Embryonic facial prominence (tissue), 1 donor: ENCODE measurements around the gene KBTBD2.
"Not testable (repeated sequence)": the region's sequence is repeated elsewhere in the genome, so short reads cannot be mapped to it uniquely, and the experiment has no call there.

Source experiments
- DNase-seq: peaks from one replicate; pipeline ENCODE4 v3.0.0-alpha.2; 2016; ENCODE audit errors: extremely low spot score

Gene KBTBD2

GRCh38 chr7:32855837-32856775 lies 35.5 kb downstream of the KBTBD2 start:
- not testable (repeated sequence) for DNase-seq

GRCh38 chr7:32850654-32851053 lies 40.9 kb downstream of the KBTBD2 start:
- not testable (repeated sequence) for DNase-seq

GRCh38 chr7:32848655-32849054 lies 42.9 kb downstream of the KBTBD2 start:
- not testable (repeated sequence) for DNase-seq

- DNase-seq, result no peak
These were observed 44.8 kb downstream of the KBTBD2 start for GRCh38 chr7:32846630-32847225.

GRCh38 chr7:32844748-32845147 lies 46.8 kb downstream of the KBTBD2 start:
- DNase-seq, result not testable (repeated sequence)

GRCh38 chr7:32843763-32844162 lies 47.8 kb downstream of the KBTBD2 start:
- not testable (repeated sequence) for DNase-seq

GRCh38 chr7:32839846-32840245 lies 51.7 kb downstream of the KBTBD2 start:
- DNase-seq, result not testable (repeated sequence)

GRCh38 chr7:32828996-32829752 lies 62.4 kb downstream of the KBTBD2 start:
- not testable (repeated sequence) for DNase-seq
